AML-193 (cell line): ENCODE measurements around the gene ALG8.
"Not testable (repeated sequence)": the region's sequence is repeated elsewhere in the genome, so short reads cannot be mapped to it uniquely, and the experiment has no call there.

Experiments used
- DNase-seq, 2 experiments: peaks; one replicate each; lab custom pipeline; 2025; lab: John Stamatoyannopoulos, UW

The ALG8 gene

DNA sequence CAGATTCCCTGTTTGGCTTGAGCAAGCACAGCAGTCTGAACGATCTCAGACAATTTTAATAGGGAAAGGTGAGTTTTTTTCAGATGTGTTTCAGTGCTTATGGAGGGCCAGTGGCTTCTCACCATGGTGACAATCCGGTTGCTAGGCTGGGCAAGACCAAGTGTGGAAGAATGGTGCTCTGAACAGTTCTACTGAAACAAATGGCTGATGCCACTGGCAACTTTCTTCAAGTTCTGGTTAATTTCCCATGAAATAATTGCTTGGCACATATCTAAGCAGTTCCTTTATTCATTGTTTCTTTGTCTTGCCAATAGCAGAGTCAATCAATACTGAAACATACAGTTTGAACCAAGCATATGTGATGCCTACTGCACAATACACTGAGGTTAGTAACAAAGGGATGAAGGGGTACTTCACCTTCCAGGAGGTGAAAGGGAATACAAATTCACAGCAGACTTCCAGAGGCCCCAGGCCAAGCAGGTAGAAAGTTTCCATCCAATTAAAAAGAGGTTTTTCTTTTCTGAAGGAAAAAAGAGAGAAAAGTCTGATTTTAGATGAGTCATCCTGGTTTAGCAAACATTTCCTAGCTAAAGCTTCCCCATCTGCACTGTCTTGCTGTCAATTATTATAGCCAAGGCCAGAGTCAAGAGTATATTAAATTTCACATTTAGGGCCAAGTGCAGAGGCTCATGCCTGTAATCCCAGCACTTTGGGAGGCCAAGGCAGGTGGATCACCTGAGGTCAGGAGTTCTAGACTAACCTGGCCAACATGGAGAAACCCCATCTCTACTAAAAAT, 38.6 kb downstream of the ALG8 start:
- DNase-seq, result no peak

- no peak for DNase-seq
Measured at GRCh38 chr11:78100261-78100660, 39.2 kb downstream of the ALG8 start.

DNA sequence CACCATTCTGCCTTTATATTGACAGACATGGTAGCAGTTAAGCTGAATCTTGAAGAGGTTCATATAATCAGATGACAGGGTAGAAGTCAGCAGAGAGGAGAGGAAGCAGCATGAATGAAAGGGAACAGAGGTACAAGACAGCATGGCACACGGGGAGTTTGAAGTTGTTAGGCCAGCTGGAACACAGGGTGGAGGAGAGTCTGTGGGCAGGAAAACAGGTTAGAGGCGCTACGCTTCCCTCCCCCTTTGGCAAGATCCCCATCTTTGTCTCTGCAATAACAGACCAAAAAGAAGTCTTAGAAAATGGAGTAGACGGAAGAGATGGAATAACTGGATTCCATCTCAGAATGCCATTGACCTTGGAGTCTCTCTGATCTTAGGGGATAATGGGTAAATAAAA, 39.8 kb downstream of the ALG8 start:
- no peak for DNase-seq

DNA sequence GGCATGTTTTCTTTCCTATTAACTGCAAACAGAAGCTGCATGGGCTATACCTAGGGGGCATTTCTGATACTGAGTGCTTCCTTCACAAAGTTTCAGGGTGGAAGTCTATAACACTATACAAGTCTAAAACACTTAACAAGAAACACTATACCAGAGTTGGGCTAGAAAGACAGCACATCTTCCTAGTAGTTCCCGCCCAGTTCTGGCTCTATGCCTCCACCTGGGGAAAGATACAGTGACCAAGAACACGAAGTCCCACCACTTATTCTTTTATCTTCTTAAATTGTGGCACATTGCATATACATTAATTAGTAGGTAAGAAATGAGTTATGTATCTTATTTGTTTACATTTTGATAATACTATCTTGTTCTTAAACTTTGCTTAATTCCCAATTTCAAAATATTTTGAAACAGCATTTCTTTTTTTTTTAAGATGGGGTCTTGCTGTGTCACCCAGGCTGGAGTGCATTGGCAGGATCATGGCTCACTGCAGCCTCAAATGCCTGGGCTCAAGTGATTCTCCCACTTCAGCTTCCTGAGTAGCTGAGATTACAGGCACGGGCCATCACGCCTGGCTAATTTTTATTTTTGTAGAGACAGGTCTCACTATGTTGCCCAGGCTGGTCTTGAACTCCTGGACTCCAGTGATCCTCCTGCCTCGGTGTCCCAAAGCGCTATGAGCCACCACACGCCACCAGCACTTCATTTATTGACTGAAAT, 41.6 kb downstream of the ALG8 start:
- no peak for DNase-seq

DNA sequence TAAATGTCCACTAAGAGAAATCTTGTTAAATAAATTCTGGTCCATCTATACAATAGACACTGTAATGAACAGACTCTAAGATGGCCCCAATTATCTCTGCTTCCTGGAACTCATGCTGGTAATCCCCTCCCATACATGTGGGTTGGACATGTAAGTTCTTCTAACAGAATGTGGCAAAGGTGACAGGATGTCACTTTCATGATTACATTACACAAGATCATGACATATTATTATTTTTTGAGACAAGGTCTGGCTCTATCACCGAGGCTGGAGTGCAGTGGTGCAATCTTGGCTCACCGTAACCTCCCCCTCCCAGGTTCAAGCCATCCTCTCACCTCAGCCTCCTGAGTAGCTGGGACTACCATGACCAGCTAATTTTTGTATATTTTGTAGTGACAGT, 45.2 kb downstream of the ALG8 start:
- DNase-seq, result no peak

DNA sequence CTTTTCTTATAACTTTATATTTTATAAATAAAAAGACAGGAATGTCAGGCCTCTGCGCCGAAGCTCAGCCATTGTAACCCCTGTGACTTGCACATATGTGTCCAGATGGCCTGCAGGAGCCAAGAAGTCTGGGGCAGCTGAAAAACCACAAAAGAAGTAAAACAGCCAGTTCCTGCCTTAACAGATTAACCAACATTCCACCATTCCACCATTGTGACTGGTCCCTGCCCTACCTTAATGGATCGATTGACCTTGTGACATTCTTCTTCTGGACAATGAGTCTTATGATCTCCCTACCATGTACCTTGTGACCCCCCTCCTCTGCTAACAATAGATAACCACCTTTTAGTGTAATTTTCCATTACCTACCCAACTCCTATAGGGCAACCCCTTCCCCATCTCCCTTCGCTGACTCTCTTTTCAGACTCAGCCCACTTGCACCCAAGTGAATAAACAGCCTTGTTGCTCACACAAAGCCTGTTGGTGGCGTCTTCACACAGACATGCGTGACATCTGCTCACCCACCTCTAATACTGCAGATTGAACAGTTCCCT, 52.8 kb downstream of the ALG8 start:
- DNase-seq, result not testable (repeated sequence)

DNA sequence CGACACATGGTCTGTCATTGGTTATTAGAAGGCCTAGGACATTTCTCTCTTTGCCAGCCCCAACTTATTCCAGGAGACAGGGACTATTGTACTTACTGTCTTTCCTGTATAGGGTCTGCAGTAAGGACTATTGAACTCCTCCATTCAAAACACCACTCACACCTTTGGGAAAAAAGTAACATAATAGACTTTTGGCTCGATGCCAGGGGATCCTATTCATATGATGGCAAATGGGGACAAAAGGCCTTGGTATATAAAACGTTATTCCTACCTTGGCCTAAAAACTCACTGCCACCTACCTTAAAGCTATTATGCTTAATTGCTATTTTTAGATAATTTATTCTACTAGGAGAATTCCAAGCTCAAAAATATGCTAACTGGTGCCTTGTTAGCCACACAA, 53.5 kb downstream of the ALG8 start:
- DNase-seq, result no peak

DNA sequence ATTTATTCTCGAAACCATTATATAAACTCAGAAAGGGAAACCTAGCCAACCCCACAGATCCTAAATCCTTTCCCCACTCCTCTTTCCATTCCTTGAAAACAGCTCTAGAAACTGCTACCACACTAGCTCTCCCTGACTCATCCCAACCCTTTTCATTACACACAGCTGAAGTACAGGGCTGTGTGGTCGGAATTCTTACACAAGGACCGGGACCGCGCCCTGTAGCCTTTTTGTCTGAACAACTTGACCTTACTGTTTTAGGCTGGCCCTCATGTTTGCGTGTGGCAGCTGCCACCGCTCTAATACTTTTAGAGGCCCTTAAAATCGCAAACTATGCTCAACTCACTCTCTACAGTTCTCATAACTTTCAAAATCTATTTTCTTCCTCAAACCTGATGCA, 54.9 kb downstream of the ALG8 start:
- not testable (repeated sequence) for DNase-seq

GRCh38 chr11:78083021-78083420, 56.4 kb downstream of the ALG8 start:
- no peak for DNase-seq

DNA sequence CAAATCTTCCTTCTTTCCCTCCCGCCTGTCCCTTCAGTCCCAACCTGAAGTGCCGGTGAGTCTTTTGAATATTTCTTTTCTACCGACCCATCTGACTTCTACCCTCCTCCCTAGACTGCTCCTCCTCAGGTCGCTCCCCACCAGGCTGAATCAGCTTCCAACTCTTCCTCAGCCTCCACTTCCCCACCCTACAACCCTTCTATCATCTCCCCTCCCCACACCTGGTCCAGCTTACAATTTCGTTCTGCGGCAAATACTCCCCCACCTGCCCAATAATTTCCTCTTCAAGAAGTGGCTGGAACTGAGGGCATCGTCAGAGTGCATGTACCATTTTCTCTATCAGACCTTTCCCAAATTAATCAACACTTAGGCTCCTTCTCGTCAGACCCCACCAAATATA, 57.3 kb downstream of the ALG8 start:
- DNase-seq, result no peak

DNA sequence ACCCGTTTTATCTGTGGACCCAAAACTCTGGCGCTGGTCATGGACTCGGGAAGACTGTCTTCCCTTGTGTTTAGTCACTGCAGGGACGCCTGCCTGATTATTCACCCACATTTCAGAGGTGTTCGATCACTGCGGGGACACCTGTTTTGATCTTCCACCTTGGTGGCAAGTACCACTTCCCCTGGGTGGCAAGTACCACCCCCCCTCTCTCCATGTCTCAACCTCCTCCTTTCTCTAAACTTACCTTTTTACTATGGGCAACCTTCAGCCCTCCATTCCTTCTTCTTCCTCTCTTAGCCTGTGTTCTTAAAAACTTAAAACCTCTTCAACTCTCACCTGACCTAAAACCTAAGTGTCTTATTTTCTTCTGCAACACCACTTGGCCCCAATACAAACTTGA, 57.8 kb downstream of the ALG8 start:
- no peak for DNase-seq

DNA sequence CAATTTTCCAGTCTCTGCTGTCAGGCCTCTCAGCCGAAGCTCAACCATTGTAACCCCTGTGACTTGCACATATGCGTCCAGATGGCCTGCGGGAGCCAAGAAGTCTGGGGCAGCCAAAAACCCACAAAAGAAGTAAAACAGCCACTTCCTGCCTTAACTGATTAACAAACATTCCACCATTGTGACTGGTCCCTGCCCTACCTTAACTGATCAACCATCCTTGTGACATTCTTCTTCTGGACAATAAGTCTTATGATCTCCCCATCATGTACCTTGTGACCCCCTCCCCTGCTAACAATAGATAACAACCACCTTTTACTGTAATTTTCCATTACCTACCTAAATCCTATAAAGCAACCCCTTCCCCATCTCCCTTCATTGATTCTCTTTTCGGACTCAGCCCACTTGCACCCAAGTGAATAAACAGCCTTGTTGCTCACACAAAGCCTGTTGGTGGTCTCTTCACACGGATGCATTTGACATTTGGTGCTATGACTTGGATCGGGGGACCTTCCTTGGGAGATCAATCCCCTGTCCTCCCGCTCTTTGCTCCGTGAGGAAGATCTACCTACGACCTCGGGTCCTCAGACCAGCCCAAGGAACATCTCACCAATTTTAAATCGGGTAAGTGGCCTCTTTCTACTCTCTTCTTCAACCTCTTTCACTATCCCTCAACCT, 58.5 kb downstream of the ALG8 start:
- DNase-seq, result peak; percentile 21 to 23

GRCh38 chr11:78080084-78080817, 59.2 kb downstream of the ALG8 start:
- no peak for DNase-seq

GRCh38 chr11:78079232-78080083, 60.0 kb downstream of the ALG8 start, which contains the start of gene NDUFC2:
NDUFC2 (minus strand) TSS chr11:78079862; CDS start chr11:78079744, 118 bp downstream.
- peak; percentile 56 to 69 for DNase-seq

GRCh38 chr11:78078218-78079167, 60.9 kb downstream of the ALG8 start:
- DNase-seq, result no peak

GRCh38 chr11:78077592-78077991, 61.8 kb downstream of the ALG8 start:
- not testable (repeated sequence) for DNase-seq

DNA sequence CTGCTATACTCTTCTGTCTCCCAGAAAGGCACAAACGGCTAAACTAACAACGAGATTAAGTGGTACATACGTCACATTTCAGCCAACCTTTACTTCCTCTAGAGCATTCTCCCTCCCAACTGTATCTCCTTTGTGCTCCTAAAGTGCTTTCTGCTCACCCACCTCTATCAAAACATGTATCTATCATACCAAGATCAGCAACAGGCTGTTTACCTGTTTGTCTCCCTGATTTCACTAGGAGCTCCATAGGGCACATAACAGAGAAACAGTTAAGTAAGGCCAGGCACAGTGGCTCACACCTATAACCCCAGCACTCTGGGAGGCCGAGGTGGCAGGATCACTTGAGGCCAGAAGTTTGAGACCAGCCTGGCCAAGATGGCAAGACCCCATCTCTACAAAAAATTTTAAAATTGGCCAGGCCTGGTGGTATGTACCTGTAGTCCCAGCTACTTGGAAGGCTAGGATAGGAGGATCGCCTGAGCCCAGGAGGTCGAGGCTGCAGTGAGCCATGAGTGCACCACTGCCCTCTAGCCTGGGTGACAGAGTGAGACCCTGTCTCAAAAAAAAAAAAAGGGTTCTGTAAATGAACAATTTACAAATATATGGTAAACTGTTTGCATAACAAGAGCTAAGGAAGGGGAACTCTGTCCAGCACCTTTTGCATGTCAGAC, 62.6 kb downstream of the ALG8 start:
- DNase-seq, result no peak

- DNase-seq, result no peak
Measured at GRCh38 chr11:78074756-78075155, 64.7 kb downstream of the ALG8 start.

DNA sequence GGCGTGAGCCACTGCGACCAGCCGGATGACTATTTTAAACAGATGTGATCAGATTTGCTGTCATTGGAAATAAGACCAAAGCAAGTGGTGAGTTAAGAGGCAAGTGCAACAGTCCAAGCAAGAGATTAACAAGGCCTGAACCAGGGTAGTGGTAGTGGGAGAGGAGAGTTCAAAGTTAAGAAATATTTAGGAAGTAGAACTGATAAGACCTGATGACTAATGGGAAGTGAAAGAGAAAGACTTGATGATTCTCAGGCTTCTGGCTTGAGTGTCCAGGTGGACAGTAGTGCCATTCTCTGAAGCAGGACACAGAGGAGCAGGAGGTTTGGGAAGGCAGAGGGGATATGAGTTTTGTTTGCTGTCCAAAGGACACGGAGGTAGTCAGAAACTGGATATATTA, 67.0 kb downstream of the ALG8 start:
- no peak for DNase-seq
